NK-92 (cell line): ENCODE data around the gene NCS1.
"Not testable (repeated sequence)": the region's sequence is repeated elsewhere in the genome, so short reads cannot be mapped to it uniquely, and the experiment has no call there.

Experiments used
- DNase-seq: peaks from one replicate; lab custom pipeline; 2025; ENCODE audit not compliant: unreplicated experiment; lab: John Stamatoyannopoulos, UW

Gene NCS1

DNA sequence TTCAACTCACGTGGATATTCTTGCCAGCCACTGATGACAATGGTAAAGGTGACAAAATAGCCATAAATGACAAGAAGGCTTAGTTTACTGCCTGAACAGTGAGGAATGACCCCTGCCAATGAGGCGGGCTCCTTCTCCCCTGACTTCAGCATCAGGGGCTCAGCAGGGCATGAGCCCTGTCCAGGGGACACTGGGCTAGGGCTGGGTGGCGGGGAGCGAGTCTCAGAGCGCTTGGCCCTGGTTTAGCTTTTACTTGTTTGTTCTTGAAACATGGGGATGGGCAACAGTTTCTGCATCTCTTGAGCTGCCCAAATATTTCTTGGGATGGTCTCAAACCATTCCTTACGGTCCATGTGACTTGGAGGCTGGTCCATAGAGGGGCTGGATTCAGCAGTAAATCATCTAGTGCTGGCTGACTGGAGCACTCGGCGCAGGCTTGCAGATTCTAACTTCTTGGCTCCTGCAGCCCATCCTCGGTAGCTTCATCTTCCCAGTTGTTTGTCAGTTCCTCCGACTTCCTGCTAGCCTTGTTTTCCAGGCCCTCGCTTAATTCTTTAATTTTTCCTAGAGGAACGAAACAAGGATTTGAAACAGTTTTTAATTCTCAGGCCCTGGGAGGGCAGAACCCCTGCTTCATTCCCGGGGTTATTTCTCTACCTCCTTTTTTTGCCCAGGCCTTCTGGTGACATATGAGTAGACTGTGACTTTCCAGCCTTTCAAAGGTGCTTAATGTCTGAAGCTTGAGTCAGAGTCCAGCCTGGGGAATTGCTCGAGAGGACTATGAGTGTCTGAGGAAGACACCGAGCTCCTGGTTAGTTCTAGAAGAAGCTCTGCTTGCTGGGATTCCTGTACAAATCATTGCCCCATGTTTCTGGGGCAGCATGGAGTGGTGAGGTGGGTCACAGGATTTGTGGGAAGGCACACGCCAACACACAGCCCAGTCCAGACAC is 88.9 kb downstream of the NCS1 start:
- DNase-seq = no peak

DNA sequence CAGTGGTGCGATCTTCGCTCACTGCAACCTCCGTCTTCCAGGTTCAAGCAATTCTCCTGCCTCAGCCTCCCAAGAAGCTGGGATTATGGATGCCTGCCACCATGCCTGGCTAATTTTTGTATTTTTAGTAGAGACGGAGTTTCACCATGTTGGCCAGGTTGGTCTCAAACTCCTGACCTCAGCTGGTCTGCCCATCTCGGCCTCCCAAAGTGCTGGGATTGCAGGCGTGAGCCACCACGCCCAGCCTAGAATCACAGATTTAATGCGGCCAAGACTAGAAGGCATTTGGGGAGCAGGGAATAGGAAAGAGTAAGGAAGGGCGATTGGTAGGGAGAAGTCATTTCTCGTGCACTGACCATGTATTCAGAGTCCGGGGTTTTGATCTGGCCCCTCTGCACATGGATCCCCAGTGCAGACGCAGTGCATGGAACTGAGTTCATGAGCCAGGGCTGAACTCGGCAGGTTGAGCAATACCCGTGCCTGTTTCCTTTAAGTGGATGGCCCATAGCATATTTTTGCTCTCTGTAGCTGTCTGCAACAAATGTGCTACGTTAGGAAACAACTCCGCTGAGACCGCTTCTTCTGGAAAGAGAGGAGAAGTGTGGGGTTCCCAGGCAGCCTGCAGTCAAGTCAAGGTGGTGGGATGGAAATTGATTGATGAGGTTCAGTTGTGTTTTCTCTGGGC is 90.0 kb downstream of the NCS1 start:
- DNase-seq = no peak

DNA sequence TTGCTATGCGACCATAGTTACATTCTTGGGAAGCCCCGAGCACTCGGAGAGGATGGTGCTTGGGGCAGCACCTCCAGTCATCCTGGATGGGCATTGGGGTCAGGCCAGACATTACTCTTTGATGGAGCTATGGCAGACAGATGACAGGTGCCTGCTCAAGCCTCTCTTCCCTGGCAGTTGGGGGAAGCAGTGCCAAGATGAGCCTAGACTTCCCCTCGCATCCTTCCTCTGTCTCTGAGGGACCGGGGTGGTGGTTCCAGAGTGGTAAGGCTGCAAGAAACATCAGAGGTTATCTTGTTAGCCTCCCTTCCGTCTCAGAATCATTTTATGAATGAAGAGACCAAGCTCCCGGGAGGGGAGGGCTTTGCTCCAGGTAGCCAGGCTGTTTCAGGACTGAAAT is 90.6 kb downstream of the NCS1 start:
- DNase-seq = no peak

DNA sequence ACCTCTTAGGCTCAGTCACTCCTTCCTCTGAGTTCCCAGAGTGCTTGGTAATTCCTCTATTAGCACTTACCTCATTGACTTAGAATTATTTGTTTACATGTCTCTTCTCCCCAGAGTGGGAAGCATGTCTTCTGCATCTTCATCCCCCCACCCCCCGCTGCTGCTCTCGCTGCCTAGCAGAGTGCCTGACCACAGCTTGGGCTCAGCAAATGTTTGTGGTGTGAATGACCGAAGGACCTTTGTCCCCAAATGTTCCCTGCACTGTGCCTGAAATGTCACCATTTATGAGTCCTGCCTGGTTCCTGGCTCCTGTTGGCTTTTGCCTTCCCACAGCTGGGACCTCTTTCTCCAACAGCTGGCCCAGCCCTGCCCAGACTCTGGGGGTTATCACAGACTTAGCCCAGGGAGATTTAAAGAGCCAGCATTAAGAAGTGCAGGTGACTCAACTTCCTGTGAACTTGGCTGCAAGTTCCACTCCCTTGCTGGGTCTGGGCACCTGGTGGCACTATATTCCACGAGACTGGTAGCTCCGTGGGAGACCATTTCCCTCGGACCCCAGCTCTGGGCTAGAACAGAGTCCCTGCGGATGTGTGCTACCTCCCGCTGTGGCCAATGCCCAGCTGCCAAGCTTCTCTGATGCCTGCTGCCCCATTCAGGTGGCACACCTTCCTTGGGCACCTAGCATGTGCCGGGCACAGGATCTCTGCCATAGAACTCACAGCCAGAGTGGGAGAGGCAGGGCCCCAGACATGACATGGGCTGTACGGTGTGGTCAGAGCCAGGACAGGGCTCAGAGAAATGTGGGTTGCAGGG is 91.6 kb downstream of the NCS1 start:
- DNase-seq = no peak

DNA sequence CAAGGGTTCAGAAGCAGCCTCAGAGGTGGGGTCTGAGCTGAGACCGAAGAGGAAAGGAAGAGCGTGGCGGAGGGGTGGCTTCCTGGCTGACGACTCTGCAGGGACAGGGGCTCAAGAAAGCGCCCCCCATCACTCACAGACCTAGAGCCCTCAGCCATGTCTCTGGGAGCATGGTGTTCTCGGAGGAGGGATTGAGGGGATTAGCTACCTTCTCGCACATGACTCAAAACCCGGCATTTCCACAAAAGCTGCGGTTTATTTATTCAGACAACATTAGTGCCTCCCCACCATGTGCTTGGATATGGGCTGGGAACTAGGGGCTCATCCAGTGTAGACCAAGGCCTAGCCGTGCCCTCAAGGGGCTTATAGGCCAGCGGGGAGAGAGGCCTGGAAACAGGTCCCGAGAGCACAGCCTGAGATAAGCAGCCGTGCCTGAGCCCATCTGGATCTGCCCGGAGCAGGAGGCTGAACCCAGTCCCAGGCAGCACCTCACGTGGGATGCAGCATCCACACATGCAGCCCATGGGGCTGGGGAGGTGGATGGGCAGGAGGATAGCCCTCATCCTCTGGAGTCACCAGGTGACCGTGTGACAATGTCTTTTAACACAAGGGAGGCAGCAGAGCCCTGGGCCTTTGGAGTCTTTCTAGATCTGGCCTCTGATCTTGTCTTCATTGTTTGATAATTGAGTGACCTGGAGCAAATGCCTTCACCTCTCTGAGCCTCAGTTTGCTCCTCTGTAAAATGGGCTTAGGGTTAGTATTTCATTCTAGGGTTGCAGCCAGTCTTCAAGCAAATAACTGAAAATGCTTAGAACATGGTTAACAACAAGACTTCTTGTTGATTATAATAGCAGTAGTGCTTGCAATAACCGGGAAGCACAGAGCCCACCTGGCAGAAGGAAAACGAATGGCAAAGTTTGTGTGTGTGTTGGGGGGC is 92.5 kb downstream of the NCS1 start:
- no peak for DNase-seq

DNA sequence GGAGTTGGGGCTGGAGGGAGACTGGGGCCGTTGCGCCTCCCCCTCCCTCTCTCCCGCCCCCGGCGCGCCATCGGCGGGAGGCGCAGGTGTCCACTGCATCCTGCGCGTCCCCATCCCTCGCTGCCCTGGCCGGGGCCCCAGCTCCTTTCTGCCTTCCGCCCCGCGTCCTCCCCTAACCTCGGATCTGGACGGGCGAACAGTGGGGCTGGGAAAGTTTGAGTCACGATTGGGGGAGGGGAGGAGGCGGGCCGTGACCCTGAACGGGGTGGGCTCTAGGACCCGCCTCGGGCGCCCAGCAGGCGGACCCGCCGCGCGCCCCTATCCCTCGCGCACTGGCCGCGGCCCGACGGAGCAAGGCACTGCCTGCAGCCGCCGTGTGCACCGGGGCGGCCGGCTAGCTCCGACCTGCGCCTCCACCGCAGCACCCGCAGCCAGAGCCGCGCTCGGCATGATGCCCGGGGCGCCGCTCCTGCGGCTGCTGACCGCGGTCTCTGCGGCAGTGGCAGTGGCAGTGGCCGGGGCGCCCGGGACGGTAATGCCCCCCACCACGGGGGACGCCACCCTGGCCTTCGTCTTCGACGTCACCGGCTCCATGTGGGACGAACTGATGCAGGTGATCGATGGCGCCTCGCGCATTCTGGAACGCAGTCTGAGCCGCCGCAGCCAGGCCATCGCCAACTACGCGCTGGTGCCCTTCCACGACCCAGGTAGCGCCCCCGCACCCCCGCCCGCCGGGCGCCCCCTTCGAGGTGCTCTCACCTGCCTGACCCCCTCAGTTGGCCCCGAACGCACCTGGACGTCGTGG is 93.4 kb downstream of the NCS1 start, which contains the start of gene HMCN2:
Gene HMCN2, plus strand, starts transcription at position 330 of the 805 bp plus-strand sequence. Its CDS starts 119 bp downstream, at position 449.
- no peak for DNase-seq

DNA sequence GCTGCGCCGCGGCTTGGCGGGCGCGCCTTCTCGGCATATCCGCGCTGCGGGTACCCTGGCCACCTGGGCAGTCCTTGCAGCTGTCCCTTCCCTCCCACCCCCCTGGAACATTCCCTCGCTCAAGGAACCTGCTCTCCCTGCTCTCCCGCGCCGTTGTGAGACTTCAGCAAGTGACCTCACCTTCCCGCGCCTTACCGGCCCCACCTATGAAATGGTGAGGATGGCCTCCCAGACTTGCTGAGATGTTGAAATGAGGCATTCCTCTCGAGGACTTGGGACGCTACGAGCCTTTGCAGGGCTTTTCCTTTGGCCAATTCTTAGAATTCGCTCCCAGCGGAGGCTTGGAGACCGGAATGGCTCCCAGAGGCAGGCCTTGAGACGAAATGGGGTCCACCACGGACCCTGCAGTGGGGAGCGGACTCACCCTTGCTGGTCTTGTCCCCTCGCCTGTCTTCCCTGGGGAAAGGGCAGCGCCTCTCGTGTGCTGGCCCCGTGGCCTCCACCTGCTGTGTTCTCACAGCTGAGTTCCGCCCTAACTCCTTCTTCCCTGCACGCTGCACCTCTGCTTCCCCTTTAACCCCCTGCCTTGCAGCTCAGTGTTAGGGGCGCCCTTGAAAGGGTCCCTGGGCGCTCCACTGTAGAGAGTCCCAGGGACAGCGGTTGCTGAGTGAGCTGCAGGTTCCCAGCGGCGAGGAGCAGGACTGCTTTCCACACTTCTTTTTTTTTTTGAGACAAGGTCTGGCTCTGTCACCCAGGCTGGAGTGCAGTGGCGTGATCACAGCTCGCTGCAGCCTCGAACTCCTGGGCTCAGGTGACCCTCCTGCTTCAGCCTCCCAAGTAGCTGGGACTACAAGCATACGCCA is 94.3 kb downstream of the NCS1 start:
- DNase-seq = no peak

DNA sequence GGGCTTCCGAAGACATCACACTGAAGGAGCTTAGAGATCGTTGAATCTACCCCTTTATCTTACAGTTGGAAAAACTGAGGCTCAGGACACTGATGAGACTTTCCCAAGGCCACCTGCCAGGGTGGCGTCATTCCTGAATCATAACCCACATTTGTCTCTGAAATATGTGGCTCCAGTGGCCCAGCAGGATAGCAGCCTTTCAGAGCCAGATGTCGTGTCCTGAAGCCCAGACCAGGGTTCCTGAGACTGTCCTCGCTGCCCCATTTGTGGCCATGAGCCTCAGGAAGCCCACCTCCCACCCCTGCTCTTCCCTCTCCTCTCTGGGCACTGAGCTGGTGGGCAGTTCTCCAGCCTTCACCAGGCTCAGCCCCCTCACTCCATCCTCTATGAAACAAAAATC is 95.7 kb downstream of the NCS1 start:
- DNase-seq = no peak

DNA sequence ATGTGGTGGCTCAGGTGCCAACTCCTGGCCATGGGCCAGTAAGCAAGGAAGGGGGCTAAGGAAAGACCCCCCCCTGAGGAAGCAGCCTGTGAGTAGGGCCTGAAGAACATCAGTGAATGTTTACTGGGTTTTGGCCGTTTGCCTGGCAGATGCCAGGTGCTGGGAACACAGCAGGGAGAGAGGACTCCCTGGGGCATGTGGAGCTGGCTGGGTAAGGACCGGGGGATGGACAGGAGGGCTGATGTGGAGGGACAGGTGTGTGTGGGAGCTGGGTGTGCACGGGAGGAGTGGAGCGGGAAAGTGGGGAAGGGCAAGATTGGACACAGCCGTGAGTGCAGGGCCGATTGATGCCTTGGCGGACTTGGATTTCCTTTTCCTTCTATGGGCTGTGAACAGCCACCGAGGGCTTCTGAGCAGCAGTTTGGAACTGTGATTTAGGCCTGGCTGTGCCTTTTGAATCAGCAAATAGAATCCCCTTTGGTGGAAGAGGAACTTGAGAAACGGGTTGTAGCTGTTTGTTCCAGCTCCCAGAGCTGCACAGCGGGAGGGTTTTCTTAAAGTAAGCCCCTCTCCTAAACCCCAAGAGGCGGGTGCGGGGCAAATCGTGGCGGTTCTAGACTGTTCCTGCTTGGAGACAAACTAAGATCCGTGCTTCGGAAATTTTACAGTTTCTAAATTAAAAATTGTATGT is 96.5 kb downstream of the NCS1 start:
- DNase-seq = no peak

DNA sequence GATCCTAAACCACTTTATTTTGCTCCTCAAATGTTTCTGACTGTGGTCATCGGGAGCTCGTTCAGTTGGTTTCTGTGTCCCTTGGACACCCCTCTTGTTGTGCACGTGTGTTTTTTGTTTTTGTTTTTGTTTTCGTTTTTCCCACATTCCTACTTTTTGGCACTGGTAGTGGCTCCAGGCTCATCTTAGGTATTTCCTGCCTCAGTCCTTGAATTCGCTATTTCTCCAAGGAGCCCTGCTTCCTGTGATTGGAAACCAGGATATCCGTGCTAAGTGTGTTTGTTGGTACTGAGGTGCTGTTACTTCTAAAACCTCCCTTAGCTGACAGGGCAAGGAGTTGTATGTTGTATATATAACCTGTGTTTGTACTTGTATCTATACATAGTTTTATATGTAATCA is 99.3 kb downstream of the NCS1 start:
- no peak for DNase-seq

DNA sequence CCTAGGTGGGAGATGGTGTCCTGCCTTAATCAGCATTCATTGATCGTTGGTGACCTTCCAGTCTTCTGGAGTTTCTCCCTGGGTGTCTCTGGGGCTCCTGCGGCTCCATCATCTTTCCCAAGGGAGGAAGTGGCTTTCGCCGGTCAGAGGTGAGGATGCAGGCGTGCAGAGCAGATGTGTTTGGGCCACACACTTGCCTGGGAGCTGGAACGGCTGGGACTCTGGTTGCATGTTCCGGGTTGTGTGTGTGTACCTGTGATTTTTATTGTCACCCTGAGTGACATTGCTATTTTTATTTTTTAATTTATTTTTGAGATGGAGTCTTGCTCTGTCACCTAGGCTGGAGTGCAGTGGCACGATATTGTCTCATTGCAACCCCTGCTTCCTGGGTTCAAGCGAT is 103.0 kb downstream of the NCS1 start:
- no peak for DNase-seq

DNA sequence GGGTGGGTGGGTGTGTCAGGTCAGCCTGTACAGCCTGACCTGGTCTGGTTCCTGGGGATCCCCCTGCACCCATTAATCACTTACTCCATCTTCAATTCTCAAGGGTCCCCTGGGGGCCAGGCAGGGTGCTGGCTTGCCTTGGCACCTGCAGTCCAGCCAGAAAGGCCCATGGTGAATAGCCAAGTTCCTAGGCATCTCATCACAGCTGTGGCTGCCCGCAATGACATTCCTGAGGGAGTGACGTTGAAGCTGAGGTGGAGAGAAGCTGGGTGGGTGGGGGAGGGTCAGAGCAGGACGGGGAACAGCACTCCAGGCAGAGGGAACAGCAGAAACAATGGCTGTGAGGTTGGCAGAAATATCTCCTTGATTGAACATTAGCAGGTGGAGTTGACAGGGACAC is 103.9 kb downstream of the NCS1 start:
- no peak for DNase-seq

DNA sequence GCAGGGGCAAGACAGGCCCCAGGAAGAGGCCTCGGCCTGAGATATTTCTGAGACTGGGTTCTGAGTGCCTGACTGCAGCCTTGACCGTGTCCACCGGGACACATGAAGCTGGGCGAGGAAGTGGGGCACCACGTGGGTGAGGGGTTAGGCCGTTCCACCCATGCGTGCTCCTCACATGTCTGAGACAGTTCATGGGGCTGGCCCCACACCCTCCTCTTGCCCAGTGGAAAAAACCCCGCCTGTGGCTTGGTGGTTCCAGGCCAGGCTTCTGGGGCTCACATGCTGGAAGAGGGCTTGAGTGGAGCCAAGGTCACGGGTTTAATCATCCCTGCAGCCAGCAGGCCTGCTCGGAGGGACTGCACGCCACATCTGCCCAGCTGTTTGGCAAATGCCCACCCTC is 104.8 kb downstream of the NCS1 start:
- no peak for DNase-seq

DNA sequence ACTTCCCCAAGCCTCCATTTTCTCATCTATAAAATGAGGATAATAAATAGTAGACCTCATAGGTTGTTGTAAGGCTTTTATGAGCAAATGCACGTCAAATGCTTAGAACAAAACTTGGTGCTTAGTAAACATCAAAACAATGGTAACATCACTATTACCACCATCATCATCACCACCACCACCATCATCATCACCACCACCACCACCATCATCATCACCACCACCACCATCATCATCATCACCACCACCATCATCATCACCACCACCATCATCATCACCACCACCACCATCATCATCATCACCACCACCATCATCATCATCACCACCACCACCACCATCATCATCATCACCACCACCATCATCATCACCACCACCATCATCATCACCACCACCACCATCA is 105.3 kb downstream of the NCS1 start:
- not testable (repeated sequence) for DNase-seq

DNA sequence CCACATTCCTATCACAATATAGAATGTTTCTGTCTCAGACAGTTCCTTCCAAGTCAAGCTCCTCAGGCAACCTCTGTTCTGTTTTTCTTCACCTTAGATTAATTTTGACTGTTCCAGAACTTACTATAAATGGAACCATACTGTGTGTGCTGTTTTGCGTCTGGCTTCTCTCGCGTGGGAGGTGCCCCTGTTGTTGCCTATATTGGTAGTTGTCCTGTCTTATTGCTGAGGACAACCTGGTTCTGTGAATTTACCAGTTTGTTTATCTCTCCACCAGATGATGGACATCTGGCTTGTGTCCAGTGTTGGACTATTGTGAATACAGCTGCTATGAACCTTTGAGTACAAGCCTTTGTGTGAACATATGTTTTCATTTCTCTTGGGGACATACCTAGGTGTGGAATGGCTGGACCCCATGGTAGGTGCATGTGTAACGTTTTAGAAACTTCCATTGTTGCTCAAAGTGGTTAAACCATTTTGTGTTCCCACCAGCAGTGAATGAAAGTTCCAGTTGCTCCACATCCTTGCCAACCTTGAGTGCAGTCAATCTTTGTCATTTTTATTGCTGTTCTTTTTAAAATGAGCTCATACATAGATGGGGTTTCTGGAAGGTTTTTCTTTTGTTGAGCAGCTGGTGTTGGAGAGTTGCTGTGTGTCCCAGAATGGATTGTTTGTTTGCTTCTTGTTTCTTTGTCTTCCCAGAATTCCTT is 111.5 kb downstream of the NCS1 start:
- no peak for DNase-seq

DNA sequence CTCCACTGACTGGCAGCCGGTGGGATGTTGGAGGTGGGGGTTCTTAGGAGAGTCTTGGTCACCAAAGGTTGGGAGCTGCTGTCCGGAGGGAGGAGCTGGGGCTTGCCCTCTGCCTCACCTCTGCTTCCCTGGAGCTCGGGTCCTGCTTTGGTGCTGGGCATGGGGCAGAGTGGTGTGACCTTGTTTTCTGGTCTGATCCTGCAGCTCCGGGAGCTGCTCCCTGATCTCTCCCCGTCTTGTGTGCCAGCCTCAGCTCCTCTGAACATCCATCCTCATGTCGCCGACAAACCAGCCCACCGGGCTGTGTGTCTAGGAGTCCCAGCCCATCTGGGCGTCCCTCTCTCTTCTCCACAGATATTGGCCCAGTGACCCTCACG is 112.0 kb downstream of the NCS1 start:
- no peak for DNase-seq

DNA sequence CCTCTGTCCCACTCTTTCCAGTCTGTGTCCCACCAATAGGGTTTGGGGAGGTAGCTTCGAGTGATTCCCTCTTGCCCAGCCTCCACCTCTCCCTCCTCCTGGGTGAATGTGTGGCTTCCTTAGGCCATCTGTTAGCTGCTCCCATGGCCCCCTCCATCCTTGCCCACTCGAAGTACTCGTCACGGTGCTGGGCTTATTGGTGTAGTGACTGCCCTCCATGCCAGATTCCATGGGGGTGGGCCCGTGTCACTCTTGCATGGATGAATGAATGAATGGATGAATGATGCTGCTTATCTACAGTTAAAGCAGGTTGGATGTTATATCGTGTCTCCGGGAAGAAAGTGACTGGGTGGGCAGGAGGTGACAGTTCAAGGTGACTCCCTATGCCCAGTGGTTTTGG is 112.5 kb downstream of the NCS1 start:
- no peak for DNase-seq
